SK-N-SH treated with all-trans-retinoic acid at 6 μM for 48 hours (cell line): ENCODE measurements around the gene FTH1.
"Not testable (repeated sequence)": the region's sequence is repeated elsewhere in the genome, so short reads cannot be mapped to it uniquely, and the experiment has no call there.

Experiments used
- CSDC2 ChIP-seq: fragments of 250-450 bp; sonication (Bioruptor Pico); IDR thresholded peaks from 2 replicates; pipeline ENCODE4 v1.5.0; 2020; ENCODE audit warnings: mild to moderate bottlenecking, moderate library complexity
- GLIS3 ChIP-seq: fragments of 250-450 bp; sonication (Bioruptor Pico); IDR thresholded peaks from 2 replicates; pipeline ENCODE4 v1.5.0; 2020; ENCODE audit warnings: mild to moderate bottlenecking, moderate library complexity
- TF ChIP-seq, protein P1 (sequence below): fragments of 250-450 bp; sonication (Bioruptor Pico); IDR thresholded peaks from 2 replicates; pipeline ENCODE4 v1.8.0; 2020; ENCODE audit warnings: mild to moderate bottlenecking, moderate library complexity, borderline replicate concordance
- TF ChIP-seq, protein P2 (sequence below): fragments of 250-450 bp; sonication (Bioruptor Pico); IDR thresholded peaks from 2 replicates; pipeline ENCODE4 v1.8.0; 2021; ENCODE audit warnings: low read depth, mild to moderate bottlenecking, moderate library complexity, borderline replicate concordance

DNA sequence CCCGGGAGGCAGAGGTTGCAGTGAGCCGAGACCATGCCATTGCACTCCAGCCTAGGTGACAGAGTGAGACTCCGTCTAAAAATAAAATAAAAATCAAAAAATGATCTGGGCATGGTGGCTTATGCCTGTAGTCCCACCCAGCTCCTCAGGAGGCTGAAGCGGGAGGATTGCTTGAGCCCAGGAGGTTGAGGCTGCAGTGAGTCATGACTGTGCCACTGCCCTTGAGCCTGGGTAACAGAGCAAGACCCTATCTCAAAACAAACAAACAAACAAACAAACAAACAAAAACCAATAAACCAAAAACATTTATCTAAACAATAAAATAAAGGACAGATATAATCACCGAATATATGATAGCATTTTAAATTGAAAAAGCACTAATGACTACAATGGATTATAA is 13.8 kb downstream of the FTH1 start:
- not testable (repeated sequence) for TF ChIP-seq GLIS3 (CRISPR knock-in tag); CSDC2
- TF ChIP-seq, protein P1, sequence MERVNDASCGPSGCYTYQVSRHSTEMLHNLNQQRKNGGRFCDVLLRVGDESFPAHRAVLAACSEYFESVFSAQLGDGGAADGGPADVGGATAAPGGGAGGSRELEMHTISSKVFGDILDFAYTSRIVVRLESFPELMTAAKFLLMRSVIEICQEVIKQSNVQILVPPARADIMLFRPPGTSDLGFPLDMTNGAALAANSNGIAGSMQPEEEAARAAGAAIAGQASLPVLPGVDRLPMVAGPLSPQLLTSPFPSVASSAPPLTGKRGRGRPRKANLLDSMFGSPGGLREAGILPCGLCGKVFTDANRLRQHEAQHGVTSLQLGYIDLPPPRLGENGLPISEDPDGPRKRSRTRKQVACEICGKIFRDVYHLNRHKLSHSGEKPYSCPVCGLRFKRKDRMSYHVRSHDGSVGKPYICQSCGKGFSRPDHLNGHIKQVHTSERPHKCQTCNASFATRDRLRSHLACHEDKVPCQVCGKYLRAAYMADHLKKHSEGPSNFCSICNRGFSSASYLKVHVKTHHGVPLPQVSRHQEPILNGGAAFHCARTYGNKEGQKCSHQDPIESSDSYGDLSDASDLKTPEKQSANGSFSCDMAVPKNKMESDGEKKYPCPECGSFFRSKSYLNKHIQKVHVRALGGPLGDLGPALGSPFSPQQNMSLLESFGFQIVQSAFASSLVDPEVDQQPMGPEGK (CRISPR knock-in tag), result not testable (repeated sequence)
- TF ChIP-seq, protein P2, sequence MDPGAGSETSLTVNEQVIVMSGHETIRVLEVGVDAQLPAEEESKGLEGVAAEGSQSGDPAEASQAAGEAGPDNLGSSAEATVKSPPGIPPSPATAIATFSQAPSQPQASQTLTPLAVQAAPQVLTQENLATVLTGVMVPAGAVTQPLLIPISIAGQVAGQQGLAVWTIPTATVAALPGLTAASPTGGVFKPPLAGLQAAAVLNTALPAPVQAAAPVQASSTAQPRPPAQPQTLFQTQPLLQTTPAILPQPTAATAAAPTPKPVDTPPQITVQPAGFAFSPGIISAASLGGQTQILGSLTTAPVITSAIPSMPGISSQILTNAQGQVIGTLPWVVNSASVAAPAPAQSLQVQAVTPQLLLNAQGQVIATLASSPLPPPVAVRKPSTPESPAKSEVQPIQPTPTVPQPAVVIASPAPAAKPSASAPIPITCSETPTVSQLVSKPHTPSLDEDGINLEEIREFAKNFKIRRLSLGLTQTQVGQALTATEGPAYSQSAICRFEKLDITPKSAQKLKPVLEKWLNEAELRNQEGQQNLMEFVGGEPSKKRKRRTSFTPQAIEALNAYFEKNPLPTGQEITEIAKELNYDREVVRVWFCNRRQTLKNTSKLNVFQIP, result not testable (repeated sequence)
